HFFc6 (cell line): ENCODE measurements around the gene ABCB1. TPM values are rescaled to one million over a fixed set of nuclear protein-coding genes. Genes with fewer than 3 reads are reported as not detected.

Source experiments
- DNase-seq: peaks from one replicate; pipeline ENCODE4 v3.0.0-alpha.2; 2018
- H3K27ac Mint-ChIP-seq: 2 replicates; pipeline ENCODE4 v1.8.0; 2020; ENCODE audit warnings: mild to moderate bottlenecking, mixed read lengths
- H3K27me3 Mint-ChIP-seq: 2 replicates; pipeline ENCODE4 v1.8.0; 2021; ENCODE audit warnings: mild to moderate bottlenecking, moderate library complexity, mixed read lengths; ENCODE audit not compliant: insufficient read depth
- H3K36me3 Mint-ChIP-seq: 2 replicates; pipeline ENCODE4 v1.8.0; 2021; ENCODE audit warnings: low read depth, mixed read lengths
- H3K4me1 Mint-ChIP-seq: 2 replicates; pipeline ENCODE4 v1.8.0; 2020; ENCODE audit warnings: low read depth, mixed read lengths
- H3K4me3 Mint-ChIP-seq: 2 replicates; pipeline ENCODE4 v1.8.0; 2020; ENCODE audit warnings: mild to moderate bottlenecking, moderate library complexity, mixed read lengths
- H3K9me3 Mint-ChIP-seq: 2 replicates; pipeline ENCODE4 v1.8.0; 2020; ENCODE audit warnings: mild to moderate bottlenecking, mixed read lengths
- total RNA-seq, 6 experiments: library from RNA; stranded (reverse); fragmentation: NEBNext Ultra II Directional; extraction: Animal tissue kit (Norgen Biotek cat#: 25700); gene quantifications; 2 replicates in 1 of 6; 3 replicates in 5 of 6; pipeline ENCODE4 v1.2.3, GENCODE V29; 2021
- TF ChIP-seq, protein P1 (sequence below): fragments of 200-600 bp; sonication (generic); IDR thresholded peaks from 2 replicates; pipeline ENCODE4 v1.5.0; 2021; ENCODE audit warnings: antibody characterized with exemption, mild to moderate bottlenecking

ABCB1 gene
- total RNA-seq, 6 experiments from 2014 or later, result 4.4 to 7.4 (median 5.9) TPM

DNA sequence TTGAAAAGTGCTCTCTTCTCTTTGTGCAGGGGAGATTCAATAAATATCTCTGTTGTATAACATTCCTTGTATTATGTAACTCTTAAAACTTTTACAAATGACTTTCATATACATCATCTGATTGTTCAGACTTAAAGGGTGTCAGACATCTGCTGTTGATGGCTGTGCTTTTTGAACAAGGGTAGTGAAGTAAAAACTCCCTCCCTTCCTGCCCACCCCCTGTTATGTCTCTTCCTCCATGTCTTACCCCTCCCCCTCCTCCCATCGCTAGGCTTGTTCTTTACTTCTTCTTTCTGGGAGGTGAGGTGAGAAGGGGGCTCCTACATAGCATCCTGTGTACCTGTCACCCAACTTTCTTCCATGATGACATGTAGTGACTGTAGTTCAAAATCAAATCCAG, 101.8 kb downstream of the ABCB1 start:
- H3K9me3 Mint-ChIP-seq, result peaks cover 3% of the 10 kb centered on the region; the same call in 1 of the 2 replicates
- H3K4me3 Mint-ChIP-seq, result no peak overlapping the region
- TF ChIP-seq, protein P1, sequence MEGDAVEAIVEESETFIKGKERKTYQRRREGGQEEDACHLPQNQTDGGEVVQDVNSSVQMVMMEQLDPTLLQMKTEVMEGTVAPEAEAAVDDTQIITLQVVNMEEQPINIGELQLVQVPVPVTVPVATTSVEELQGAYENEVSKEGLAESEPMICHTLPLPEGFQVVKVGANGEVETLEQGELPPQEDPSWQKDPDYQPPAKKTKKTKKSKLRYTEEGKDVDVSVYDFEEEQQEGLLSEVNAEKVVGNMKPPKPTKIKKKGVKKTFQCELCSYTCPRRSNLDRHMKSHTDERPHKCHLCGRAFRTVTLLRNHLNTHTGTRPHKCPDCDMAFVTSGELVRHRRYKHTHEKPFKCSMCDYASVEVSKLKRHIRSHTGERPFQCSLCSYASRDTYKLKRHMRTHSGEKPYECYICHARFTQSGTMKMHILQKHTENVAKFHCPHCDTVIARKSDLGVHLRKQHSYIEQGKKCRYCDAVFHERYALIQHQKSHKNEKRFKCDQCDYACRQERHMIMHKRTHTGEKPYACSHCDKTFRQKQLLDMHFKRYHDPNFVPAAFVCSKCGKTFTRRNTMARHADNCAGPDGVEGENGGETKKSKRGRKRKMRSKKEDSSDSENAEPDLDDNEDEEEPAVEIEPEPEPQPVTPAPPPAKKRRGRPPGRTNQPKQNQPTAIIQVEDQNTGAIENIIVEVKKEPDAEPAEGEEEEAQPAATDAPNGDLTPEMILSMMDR, result no peak
- no peaks in the 10 kb centered on the region for H3K4me1 Mint-ChIP-seq
- H3K27me3 Mint-ChIP-seq, result peaks cover 9% of the 10 kb centered on the region; the same call in 1 of the 2 replicates
- DNase-seq, result no peak
- no peaks in the 10 kb centered on the region for H3K36me3 Mint-ChIP-seq
- H3K27ac Mint-ChIP-seq, result no peak overlapping the region

DNA sequence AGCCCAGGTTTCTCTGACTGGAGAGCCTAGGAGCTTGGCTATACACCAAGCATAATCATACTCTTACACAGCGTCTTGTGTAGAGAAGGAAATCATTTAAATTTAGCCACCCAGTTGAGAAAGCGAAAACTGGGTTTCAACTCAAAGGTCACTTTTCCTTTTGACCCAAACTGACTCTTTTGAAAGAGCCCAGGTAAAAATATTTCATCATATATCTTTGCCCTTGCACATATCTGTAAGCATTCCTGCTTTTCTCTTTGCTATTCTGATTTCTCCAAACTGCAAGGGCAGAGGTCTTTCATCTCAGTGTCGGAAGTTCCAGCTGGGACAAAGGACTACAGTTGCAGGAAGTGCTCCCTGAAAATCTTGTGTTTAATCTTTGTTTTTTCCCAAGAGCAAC, 103.2 kb downstream of the ABCB1 start:
- TF ChIP-seq, protein P1, result no peak
- no peaks in the 10 kb centered on the region for H3K4me1 Mint-ChIP-seq

DNA sequence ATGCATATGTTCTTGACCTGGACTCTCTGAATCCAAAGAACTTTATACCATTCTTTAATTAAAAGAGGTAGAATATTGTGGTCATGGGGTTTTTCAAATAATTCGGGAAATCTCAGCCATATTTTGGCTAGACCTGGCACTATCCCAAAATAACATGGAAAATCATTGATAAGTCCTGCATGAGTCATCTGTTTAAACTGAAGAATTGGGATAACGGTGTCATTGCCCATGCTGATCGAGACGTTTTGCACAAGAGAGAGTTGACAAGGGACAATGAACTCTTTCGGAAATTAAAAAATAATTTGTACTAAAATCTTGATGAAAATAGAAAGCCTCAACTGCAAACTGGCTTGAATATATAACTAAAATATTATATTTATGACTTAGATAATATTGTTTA, 105.3 kb downstream of the ABCB1 start:
- Mint-ChIP-seq H3K4me1 (no peaks in the 10 kb centered on the region), H3K9me3 (peaks cover 3% of the 10 kb centered on the region; the same call in 1 of the 2 replicates), H3K27ac (no peak overlapping the region), H3K36me3 (no peaks in the 10 kb centered on the region), H3K4me3 (no peak overlapping the region), H3K27me3 (peaks cover 7% of the 10 kb centered on the region; the same call in 1 of the 2 replicates)
- TF ChIP-seq, protein P1, result no peak
- no peak for DNase-seq

More for the DNA sequence above, 103.2 kb downstream of the ABCB1 start:
- no peak overlapping the region for H3K27ac Mint-ChIP-seq
- H3K36me3 Mint-ChIP-seq, result no peaks in the 10 kb centered on the region
- peaks cover 9% of the 10 kb centered on the region; the same call in 1 of the 2 replicates for H3K27me3 Mint-ChIP-seq
- DNase-seq, result no peak
- H3K9me3 Mint-ChIP-seq, result peaks cover 3% of the 10 kb centered on the region; the same call in 1 of the 2 replicates
- no peak overlapping the region for H3K4me3 Mint-ChIP-seq

DNA sequence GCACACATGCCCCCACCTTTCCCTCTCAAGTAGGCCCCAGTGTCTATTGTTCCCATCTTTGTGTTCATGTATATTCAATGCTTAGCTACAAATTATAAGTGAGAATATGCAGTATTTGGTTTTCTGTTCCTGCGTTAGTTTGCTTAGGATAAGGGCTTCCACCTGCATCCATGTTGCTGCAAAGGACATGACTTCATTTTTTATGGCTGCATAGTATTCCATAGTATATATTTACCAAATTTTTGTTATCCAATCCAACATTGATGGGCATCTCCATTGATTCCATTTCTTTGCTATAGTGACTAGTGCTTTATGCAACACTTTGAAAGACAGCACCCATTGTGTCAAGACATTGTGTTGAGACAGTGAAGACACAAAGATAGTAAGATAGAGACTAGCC, 106.2 kb downstream of the ABCB1 start:
- Mint-ChIP-seq H3K9me3 (peaks cover 3% of the 10 kb centered on the region; the same call in 1 of the 2 replicates), H3K4me1 (no peaks in the 10 kb centered on the region)

DNA sequence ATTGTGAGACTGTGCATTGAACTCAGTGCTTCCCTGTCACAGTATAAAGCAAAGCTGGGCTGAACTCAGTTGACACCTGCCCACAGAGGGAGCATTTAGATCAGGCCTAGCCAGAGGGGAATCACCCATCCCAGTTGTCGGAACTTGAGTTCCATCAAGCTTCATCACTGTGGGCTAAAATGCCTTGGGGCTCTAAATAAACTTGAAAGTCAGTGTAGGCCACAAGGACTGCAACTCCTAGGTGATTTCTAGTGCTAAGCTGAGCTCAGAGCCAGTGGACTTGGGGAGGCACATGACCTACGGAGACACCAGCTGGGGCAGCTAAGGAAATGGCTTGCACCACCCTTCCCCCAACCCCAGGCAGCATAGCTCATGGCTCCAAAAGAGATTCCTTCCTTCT, 117.6 kb downstream of the ABCB1 start:
- H3K4me3 Mint-ChIP-seq, result no peak overlapping the region
- H3K9me3 Mint-ChIP-seq, result no peaks in the 10 kb centered on the region
- H3K27ac Mint-ChIP-seq, result no peak overlapping the region
- peaks cover 3% of the 10 kb centered on the region; the same call in 1 of the 2 replicates for H3K27me3 Mint-ChIP-seq
- DNase-seq, result no peak
- no peaks in the 10 kb centered on the region for H3K36me3 Mint-ChIP-seq
- H3K4me1 Mint-ChIP-seq, result no peaks in the 10 kb centered on the region
- TF ChIP-seq, protein P1, result no peak

More for the DNA sequence above, 106.2 kb downstream of the ABCB1 start:
- TF ChIP-seq, protein P1, result no peak
- Mint-ChIP-seq H3K4me3 (no peak overlapping the region), H3K27me3 (peaks cover 5% of the 10 kb centered on the region; the same call in 1 of the 2 replicates), H3K27ac (no peak overlapping the region), H3K36me3 (no peaks in the 10 kb centered on the region)
- no peak for DNase-seq
